Nephron progenitor cell (in vitro differentiated cells): ENCODE results near the gene ATL3.
"Not testable (repeated sequence)": the region's sequence is repeated elsewhere in the genome, so short reads cannot be mapped to it uniquely, and the experiment has no call there.

Experiments used
- DNase-seq: peaks from one replicate; pipeline ENCODE4 v3.0.0; 2021
- H3K27ac Mint-ChIP-seq: 2 replicates; pipeline ENCODE4 v1.8.0; 2021; ENCODE audit warnings: mild to moderate bottlenecking, moderate library complexity, mixed read lengths
- H3K27me3 Mint-ChIP-seq: 2 replicates; pipeline ENCODE4 v1.8.0; 2021; ENCODE audit warnings: mild to moderate bottlenecking, low read depth, mixed read lengths; ENCODE audit not compliant: poor library complexity
- H3K36me3 Mint-ChIP-seq: 2 replicates; pipeline ENCODE4 v1.8.0; 2021; ENCODE audit warnings: low read depth, mixed read lengths
- H3K4me1 Mint-ChIP-seq: 2 replicates; pipeline ENCODE4 v1.8.0; 2021; ENCODE audit warnings: mixed read lengths
- H3K4me3 Mint-ChIP-seq: 2 replicates; pipeline ENCODE4 v1.8.0; 2021; ENCODE audit warnings: mild to moderate bottlenecking, moderate library complexity, mixed read lengths
- H3K9me3 Mint-ChIP-seq: 2 replicates; pipeline ENCODE4 v1.8.0; 2021; ENCODE audit warnings: mild to moderate bottlenecking, moderate library complexity, mixed read lengths
- CTCF ChIP-seq: fragments of 200-600 bp; sonication (generic); IDR thresholded peaks from 2 replicates; pipeline ENCODE4 v1.5.0; 2021; ENCODE audit warnings: antibody characterized with exemption

Gene ATL3

GRCh38 chr11:63698976-63699733, 28.0 kb upstream of the ATL3 start:
- TF ChIP-seq CTCF, result no peak
- H3K27me3 Mint-ChIP-seq, result peaks cover 3% of the 10 kb centered on the region
- H3K36me3 Mint-ChIP-seq, result peaks cover 26% of the 10 kb centered on the region
- peak overlapping the region; percentile 7 for H3K27ac Mint-ChIP-seq
- peaks cover 9% of the 10 kb centered on the region for H3K9me3 Mint-ChIP-seq
- peaks cover 10% of the 10 kb centered on the region for H3K4me1 Mint-ChIP-seq
- H3K4me3 Mint-ChIP-seq, result no peak overlapping the region
- no peak for DNase-seq

DNA sequence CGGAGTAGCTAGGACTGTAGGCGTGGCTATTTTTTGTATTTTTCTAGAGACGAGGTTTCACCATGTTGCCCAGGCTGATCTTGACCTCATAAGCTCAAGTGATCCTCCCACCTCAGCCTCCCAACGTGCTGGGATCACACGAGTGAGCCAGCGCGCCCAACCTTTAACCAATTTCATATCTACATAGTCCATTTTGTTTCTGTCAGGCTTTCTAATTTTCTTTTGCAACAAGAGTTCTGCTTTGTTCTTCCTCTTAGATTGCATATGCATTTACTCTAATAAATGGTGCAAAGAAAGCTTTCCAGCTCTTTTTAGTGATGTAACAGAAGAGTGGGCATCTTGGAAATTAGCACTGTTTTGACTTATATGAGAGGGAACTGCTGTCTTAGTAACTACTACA, 23.4 kb upstream of the ATL3 start:
- Mint-ChIP-seq H3K4me3 (no peak overlapping the region), H3K27me3 (no peaks in the 10 kb centered on the region), H3K4me1 (peaks cover 27% of the 10 kb centered on the region), H3K9me3 (no peaks in the 10 kb centered on the region), H3K36me3 (peaks cover 16% of the 10 kb centered on the region), H3K27ac (no peak overlapping the region)
- no peak for TF ChIP-seq CTCF
- no peak for DNase-seq

DNA sequence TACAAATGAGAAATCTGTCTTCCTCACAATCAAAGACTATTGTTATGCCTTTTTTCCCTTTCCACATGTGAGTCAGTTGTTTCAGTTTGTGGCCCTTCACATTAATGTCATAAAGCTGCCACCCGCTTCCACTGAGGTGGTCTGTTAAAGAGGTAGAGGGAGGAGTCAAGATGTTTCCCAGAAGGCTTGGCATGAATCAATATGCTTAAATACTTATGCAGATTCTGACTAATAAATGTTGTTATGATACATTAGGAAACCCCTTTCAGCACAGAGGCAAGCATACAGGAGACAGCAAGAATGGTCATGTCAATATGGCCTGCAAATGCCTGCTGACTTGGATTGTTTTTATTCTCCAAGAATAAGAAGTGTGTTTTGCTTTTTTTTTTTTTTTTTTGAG, 16.7 kb upstream of the ATL3 start:
- H3K4me1 Mint-ChIP-seq, result peaks cover 49% of the 10 kb centered on the region
- peak overlapping the region; percentile 17 for H3K27ac Mint-ChIP-seq
- H3K36me3 Mint-ChIP-seq, result peaks cover 18% of the 10 kb centered on the region
- no peak overlapping the region for H3K4me3 Mint-ChIP-seq
- DNase-seq, result no peak
- no peaks in the 10 kb centered on the region for H3K27me3 Mint-ChIP-seq
- no peaks in the 10 kb centered on the region for H3K9me3 Mint-ChIP-seq
- TF ChIP-seq CTCF, result no peak

- Mint-ChIP-seq H3K27ac (no peak overlapping the region), H3K27me3 (no peaks in the 10 kb centered on the region), H3K4me1 (peaks cover 55% of the 10 kb centered on the region), H3K9me3 (no peaks in the 10 kb centered on the region), H3K36me3 (peaks cover 15% of the 10 kb centered on the region), H3K4me3 (no peak overlapping the region)
- TF ChIP-seq CTCF, result no peak
- no peak for DNase-seq
Observed at GRCh38 chr11:63686926-63687325, 15.8 kb upstream of the ATL3 start.

- not testable (repeated sequence) for H3K27me3 Mint-ChIP-seq, DNase-seq, H3K4me3 Mint-ChIP-seq, H3K9me3 Mint-ChIP-seq, H3K27ac Mint-ChIP-seq, H3K36me3 Mint-ChIP-seq
- peaks cover 52% of the 10 kb centered on the region for H3K4me1 Mint-ChIP-seq
Observed at GRCh38 chr11:63685158-63685721, 14.1 kb upstream of the ATL3 start.

DNA sequence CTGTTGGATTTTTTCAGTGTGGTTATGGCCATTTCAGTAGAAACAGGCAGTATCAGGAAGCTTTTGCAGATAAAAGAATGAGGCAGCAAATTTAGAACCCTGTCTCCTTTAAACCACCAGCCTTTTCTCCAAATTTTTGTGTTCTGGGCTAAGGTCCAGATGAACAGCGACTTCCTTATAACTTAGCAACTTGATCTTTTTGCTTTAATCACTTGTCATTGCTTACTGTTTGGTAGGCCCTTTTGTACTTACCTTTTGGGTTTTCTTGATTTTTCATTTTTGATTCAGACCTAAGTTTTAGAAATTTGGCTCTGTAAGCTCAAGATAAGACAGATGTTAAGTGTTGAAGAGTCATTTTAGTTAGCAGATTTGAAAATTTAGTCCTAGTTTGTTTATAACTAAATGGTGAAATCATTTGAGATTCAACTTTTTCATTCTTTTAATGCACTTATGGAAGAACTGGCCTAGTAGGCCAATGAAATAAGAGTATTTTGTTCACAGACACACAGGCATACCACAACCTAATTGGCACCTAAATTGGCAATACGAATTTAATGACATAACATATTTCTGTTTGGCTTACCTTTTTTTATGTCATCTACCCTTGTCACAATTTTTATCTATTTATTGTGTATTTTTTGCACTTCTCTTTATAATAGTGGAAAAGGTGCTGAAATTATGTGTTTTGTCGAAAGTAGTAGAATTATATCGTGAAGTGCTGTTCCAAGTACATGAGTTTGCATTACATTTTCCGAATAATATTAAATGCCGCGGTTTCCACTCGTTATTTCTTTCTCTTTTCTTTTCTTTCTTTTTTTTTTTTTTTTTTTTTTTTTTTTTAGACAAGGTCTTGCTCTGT, 12.2 kb upstream of the ATL3 start:
- Mint-ChIP-seq H3K27ac (no peak overlapping the region), H3K36me3 (peaks cover 9% of the 10 kb centered on the region), H3K4me3 (peak overlapping the region; percentile 94), H3K9me3 (no peaks in the 10 kb centered on the region), H3K27me3 (peaks cover 10% of the 10 kb centered on the region), H3K4me1 (peaks cover 46% of the 10 kb centered on the region)
- DNase-seq, result no peak
- TF ChIP-seq CTCF, result no peak
